NCI-H446 treated with DMSO at 0.1 percent for 48 hours (cell line): ENCODE results near the gene FLG2.

Experiments
- DNase-seq: peaks from one replicate; lab custom pipeline; 2025; lab: John Stamatoyannopoulos, UW

The FLG2 gene

DNA sequence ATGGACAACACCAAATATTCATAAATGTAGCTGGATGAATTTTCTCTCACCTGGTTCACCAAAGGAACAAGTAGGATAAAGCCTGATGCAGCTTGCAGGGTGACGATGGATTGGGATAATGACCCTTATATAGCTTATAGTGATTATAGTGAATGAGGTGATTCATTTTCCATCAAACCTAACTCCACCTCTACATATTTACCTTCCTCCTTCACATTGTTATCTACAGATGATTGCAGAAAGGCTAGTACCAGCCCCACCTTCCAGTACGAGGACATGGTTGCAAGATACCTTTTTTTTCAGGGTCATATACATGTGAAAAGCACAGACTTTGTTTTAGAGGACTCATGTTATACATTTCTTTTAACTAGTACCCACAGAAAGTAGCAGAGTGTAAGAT, at the start of gene FLG2:
Gene FLG2 (minus strand): TSS at position 101 of the 400 bp plus-strand sequence. CDS start 1,122 bp downstream, outside the sequence.
- DNase-seq: no peak

DNA sequence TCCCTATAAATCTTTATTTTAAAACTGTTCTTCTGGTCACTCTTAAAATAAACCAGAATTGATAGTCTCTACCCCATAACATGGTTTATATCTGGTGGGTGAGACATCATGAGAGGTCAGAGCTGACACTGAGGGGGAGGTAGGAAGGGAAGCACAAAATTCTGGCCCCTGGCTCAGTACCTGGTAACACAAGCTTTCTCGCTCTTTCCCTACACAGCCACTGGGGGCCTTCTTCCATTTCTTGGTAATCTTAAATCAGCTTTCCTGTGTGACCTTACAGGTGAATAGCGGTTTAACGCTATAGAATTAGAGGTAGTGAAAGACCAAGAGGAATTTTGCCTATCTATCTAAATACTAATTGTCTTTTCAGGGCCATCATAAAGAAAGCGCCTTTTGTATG, 48.9 kb upstream of the FLG2 start:
- no peak for DNase-seq

DNA sequence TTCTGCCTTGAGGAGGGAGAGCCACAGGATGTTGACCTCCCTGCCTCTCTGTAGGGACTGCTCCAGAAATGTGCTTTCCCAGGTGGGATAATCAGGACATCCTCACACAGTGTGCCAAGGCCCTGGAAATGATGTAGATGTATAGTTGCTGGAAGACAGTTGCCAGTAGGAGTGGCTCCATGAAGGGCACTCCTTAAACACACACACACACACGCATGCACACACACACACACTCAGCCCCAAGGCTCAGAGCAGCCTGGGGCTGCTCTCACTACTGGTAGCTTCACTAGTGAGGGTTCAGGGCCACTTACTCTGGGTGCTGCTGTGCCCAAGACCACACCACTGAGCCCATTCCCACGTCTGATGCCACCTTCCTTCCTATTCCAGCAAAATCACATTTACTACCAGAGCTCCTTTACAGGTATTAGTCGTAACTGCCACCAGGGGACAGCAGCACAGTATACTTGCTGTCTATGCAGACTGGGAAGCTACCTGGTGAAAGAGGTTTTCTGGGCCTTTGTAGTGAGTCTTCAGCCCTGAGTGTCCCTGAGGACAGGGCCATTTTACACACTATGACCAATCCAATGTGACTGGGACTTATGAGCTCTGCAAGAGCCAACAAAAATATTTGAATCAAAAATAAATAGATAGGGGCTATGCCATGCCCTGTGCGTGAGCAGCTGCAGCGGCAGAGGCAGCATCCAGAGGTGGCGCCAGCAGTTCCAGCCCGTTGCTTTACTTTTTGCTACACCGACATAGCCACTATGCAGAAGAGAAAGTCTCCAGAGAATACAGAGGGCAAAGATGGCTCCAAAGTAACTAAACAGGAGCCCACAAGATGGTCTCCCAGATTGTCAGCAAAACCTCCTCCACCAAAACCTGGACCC, 39.2 kb upstream of the FLG2 start:
- DNase-seq: no peak

DNA sequence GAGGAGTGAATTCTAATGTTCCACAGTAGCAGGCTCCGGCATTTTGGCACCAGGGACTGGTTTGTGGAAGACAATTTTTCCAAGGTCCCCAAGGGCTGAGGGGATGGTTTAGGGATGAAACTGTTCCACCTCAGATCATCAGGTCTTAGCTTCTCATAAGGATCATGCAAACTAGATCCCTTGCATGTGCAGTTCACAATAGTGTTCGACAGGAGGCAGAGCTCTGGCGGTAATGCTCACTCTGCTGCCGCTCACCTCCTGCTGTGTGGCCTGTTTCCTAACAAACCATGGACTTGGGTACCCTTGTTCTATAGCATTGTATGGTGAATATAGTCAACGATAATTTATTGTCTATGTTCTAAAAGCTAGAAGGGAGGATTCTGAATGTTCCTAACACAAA, 37.7 kb upstream of the FLG2 start:
- no peak for DNase-seq

DNA sequence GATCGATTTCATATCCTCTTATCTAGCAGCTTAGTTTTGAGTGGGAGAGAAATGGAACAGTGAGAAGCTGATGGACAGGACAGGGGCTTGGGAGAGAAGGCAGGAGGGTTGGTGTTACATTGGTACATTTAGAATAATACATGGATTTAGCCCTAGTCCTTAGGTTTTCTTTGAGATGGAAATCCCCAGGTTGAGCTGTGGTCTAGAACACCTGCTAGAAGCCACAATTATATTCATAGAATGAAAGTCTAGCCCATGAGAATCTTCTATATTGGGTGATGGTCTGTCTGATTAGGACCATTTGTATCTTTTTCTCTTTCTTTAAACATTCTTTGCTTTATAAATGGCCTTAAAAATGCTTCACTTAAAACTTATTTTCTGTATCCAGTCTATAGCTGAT, 34.3 kb upstream of the FLG2 start:
- no peak for DNase-seq

DNA sequence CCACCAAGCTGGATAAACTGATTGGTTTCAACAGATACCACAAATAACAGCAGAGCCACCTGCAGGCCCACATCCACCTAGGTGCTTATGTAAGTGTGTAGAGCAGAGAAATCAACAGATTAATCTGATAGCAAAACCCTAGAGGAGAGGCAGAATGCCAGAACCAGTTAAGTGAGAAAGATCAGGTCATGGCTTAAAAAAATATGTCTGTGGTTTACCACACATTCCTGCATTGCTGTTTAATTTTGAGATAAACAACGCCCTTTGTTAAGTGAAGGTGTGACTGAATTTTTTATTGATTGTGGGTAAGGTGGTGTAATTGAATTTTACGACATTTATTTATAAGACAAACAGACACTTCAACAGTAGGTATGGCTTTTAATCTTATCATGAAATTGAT, 33.1 kb upstream of the FLG2 start:
- DNase-seq: no peak

DNA sequence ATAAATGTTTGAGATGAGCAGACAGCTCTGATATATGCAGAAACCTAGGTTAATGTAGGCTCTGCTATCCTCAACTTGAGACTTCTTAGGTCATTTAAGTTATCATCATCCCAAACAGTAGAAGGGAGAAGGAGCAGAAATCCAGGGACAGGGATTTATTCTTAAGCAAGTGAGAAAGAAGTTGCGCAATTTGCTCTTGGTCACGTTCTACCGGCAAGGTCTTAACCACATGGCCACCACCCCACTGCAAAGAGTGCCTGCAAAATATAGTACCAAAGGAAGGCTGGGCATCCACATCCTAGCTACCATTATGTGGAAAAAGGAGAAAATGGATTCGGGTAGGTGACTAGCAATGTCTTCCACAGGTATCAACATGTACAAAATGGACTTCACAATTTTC, 29.1 kb upstream of the FLG2 start:
- no peak for DNase-seq

DNA sequence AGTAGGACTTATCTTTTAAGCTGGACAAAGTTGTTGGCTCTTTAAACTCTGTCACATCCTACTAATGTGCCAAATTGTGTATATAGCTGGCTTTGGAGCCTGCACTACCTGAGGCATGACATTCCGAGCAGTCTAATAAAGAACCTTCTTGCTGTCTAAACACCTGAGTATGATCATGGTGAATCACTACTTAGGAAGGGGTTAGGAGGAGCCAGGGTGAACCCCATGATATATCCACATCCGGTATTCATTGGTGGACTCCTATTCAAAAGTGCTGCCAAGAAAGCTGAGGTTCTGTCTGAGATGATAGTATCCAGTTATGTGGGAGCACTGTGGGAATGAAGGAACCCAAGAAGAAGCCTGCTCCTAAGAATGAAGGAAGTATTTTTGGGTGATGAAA, 27.1 kb upstream of the FLG2 start:
- DNase-seq: no peak

DNA sequence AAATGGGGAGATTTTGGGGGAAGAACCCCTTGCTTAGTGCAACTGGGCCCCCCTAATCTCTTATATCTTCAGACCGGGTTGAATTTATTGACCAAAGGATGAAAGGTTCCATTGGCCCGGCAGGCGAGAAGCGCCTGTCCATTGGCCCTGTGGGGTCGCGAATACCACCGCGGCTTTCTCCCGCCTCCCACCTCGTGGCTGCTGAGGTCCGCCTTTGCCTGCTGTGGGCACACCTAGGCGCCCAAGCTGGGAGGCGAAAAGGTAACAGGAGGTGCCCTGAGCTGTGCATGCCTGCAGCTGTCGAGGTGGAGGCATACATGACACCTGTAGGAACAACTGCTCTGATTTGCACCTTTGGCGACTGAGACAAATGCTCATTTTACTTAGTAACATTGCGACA, 21.1 kb upstream of the FLG2 start:
- no peak for DNase-seq

DNA sequence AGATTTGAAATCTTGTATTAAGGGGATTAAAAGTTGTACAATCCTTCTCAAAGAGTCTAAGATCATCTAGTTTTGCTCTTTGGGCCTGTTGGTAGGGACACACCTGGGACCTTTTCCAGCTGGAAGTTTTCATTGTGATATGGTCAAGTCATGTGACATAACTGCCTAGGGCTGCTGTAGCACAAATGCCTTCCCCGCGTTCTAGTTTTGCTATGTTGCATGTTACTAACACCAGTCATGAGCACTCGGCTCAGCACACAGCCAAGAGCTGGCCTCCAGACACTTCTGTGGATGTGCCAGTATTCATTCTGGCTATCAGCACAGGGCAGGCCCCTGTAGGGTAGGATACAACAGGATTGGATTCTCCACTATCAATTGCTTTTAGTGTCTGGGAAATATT, 14.6 kb upstream of the FLG2 start:
- no peak for DNase-seq

DNA sequence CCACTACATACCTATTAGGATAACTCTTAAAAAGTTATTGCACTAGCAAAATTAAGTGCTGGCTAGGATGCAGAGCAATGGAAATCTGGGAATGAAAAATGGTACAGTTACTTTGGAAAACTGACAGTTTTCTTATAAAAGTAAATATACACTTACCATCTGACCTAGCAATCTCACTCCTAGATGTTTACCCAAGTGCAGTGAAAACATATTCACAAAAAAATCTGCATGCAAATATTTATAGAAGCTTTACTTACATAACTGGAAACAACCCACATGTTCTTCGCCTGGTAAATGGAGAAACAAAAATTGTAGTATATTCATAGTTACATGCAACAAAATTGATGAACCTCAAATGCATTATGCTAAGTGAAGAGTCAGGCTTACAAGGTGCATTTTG, 12.9 kb upstream of the FLG2 start:
- no peak for DNase-seq

DNA sequence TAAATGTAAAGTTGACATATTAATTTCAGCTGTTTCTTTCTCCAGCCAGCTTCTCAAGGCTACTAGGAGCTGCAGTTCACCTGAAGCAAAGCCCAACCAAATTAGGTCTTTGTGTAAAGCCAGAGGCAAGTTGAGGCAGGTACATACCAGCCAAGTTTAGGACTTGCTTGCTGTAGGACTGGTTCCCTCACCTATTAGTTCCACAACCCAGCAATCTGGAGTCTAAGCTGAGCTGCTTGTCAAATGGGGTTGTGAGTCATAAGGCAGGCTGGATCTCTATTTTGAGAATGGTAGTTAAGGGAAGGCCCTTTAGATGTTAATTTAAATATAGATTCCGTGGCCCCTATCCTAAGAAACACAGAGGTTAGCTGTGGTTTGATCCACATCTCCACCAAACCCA, 7.6 kb upstream of the FLG2 start:
- DNase-seq: no peak

DNA sequence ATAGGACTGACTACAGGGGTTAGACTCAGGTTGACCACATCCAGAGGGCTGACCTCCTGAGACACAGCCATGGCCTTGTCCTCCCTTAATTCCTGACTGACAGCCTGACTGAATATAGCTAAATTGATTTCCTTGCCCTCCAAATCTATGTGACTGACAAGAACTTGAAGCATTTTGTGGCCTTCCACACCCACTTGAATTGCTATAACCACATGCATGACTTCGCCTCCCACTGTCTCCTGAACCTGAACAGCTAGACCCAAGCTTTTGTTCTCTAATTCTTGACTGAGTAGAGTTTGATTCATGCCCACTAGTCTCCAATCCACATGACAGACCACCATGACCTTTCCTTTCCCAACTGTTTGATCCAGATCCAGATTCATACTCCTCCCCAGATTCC, 3.1 kb downstream of the FLG2 start:
- DNase-seq: no peak

DNA sequence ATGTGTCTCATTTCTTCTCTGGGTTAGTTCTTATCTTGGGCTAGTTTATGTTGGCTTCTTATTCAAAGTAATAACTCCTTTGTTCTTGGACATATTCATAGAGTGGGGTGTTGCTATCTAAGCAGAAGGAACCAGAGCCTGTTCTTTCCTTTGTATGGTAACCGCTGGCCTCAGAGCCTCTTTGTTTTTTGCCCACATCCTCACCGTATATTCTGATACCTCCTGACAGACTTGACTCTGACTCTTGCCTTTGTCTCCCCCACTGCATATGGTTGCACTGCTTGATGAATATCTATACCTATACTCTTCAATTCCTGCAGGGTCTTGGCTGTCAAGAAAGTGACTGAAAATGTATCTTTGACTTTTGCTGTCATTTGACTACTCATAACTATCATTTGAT, 10.2 kb downstream of the FLG2 start:
- no peak for DNase-seq

DNA sequence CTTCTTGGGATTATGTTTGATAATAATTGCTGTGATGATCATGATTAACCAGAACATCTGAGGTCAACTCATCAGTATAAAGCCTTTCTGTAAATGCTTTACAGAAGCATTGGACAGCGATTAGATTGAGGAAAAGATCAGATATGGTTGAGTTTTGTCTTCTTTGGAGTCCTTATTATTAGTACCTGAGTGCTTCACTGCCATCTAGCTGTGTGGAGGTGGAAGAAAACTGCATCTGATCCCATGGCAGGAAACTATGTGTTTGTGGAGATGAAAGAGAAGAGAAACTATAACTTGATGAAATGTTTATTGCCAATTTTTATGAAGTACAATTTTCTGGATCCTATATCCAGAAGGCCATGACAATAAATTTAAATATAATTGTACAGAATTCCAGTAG, 11.4 kb downstream of the FLG2 start:
- DNase-seq: no peak

DNA sequence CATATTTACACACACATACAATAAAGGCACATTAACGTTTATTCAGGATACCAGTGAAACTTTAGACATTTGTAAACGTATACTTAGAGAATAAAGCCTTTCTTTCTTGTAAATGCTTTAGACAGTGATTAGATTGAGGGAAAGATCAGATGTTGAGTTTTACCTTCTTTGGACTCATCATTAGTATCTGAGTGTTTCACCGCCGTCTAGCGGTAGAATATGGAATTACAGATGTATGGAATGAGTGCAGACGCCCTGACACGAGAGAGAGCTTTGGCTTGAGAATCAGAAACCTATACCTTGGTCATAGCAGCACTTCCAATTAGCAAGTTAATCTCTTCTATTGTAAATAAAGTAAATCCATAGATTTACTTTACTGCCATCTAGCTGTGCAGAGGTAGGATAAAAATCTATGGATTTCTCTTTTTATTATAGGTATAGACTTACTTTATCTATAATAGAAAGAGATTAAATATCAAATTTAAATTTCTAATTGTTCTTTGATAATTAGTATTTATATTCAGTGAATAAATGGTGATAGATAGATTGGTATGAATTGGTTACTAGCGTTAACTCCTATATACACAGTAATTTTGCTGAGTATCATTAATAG, 12.6 kb downstream of the FLG2 start:
- DNase-seq: peak; percentile 38

DNA sequence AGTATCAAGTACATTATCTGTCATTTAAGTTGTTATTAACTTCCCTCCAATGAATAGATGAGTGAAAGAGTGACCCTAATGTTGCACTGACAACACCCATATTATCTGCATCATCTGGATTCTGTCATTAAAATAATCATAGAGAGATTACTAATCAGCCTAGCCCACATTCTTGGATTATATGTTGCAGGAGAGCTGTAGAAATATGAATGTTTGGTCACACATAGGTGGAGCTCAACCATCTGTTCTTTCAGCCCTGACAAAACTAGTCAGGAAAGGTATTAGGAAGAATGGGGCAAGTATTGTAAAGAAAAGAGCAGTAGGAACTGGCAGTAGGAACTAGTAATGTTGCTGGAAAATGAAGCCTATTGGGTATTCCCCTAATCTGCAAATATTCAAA, 15.4 kb downstream of the FLG2 start:
- no peak for DNase-seq

DNA sequence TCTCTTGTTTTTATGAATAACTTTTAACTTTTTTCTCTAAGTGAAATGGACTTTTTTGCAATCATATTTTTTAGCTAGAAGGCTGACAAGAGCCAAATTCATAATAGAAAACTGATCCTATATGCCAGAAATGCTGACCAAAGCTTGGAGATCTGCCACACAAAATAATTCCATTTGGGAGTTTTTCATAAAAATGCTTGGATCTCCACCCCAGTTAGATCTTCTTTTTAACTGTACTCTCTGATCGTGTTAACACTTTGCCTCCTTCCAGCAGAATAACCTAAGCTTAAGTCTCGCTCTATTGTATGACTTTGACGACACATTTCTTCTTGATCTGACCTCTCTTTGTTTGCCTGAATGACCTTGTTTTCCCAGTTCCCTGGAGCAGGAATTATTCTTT, 16.8 kb downstream of the FLG2 start:
- DNase-seq: no peak

DNA sequence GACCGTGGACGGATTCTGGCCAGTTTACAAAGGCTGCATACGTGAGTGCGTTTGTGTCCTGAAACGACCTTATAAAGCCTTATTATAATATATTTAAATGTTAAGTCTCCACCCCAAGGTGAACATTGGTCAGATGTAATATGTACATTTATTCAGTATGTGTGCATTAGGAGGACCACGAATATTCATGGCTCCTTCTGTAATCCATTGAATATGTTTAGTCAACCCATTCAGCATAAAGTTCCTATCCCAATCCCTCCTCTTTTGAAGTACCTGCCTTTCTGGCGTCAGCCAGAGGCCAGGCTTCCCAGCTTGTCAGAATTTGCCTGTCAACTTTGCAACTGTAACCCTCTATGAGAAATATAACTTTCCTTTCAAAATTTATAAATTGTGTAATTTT, 24.4 kb downstream of the FLG2 start:
- DNase-seq: no peak

DNA sequence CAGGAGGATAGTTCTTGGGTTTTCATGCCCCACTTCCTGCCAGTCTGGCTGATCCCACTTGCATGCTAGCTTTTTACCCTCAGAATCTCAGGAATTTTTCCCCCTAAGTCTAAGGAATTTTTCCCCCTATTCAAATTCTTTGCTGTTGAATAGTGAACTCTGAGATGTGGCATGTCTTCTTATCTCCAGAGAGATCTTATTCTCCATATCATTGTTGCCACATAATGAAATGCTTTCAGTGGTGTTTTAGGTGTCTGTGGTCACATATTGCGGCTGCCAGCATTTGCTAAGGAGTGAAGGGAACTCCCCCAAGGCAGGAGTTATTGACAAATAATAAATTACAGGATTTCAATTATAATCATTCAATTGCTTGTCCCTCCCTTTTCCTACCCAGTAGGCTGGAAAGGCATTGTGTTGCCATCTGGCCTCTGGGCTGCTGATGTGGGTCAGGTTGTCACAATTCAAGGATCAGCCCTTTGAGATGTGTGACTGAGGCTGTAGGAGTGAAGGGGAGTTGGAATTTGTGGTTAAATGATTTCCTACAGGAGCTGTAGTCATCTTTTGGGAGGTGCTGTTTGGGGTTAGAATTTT, 30.9 kb downstream of the FLG2 start:
- no peak for DNase-seq

DNA sequence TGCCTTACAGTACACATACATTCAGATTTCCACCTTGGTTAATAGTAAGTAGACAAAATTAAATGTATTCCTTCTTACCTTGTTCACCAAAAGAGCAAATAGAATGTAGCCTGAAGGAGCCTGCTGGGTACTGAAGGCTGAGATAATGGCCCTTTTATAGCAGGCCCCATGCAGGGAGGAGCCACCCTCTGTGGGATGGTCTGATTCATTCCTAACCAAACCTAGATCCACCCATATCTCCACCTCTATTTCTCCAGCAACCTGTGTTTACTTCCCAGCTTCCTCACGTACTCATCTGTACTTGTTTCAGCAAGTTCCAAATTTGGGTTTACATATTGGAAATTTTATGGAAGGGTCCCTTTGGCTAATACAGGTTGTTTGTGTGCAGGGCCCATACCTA, 34.7 kb downstream of the FLG2 start, which contains the start of gene FLG:
Gene FLG (minus strand): TSS at position 129 of the 400 bp plus-strand sequence. CDS start 9,783 bp downstream, outside the sequence.
- no peak for DNase-seq

DNA sequence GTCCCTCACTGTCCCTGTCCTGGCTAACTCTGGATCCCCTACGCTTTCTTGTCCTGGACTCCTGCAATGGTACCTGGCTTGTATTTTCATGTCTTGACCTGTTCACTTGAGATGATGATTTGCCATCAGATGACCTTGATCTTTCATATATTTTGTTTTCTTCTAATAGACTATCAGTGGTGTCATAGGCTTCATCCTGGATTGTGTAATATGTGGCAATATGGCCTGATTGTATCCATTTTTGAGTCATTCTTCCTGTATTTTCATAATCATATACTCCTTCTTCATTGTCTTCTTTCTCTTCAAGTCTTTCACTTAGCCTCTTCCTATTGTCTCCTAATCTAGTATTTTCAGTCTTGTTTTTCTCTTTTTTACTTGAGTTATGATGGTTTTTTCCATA, 45.8 kb downstream of the FLG2 start:
- no peak for DNase-seq

DNA sequence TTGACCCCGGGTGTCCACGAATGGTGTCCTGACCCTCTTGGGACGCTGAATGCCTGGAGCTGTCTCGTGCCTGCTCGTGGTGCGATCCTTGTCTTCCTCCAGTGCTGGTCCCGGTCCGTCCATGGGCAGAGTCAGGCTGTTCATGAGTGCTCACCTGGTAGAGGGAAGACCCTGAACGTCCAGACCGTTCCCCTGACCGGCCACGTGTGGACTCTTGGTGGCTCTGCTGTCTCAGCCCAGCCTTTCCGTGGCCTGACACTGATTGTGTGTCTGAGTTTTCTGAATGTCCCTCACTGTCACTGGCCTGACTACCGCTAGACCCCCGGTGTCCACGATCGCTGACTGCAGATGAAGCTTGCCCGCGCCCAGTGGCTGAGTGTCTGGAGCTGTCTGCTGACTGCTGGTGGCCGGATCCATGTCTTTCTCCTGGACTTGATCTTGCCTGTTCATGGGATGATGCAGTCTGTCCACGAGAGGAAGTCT, 46.4 kb downstream of the FLG2 start:
- DNase-seq: no peak
